Prostate gland (tissue), 2 donors: Measurements from ENCODE around the gene SLC38A10. TPM values are rescaled to one million over a fixed set of nuclear protein-coding genes. Genes with fewer than 3 reads are reported as not detected.

Source experiments
- DNase-seq: peaks from one replicate; pipeline ENCODE4 v3.0.0-alpha.2; 2019; ENCODE audit warnings: low spot score
- H3K27ac ChIP-seq, 2 donors: fragments of 200-600 bp; sonication (generic); 2 replicates each; pipeline ENCODE4 v1.5.1; 2017 to 2019
- H3K27me3 ChIP-seq: fragments of 200-600 bp; sonication (generic); replicated peaks from 2 replicates; pipeline ENCODE4 v1.5.1; 2019; ENCODE audit not compliant: insufficient read depth
- H3K36me3 ChIP-seq, 2 donors: fragments of 200-600 bp; sonication (generic); 1 replicate in 1 of 2; 2 replicates in 1 of 2; pipeline versions ENCODE4 v1.5.1 to v1.8.1; 2017 to 2019
- H3K4me1 ChIP-seq: fragments of 200-600 bp; sonication (generic); replicated peaks from 2 replicates; pipeline ENCODE4 v1.5.1; 2019
- H3K4me3 ChIP-seq, 2 donors: fragments of 200-600 bp; sonication (generic); 2 replicates each; pipeline ENCODE4 v1.5.1; 2017 to 2019
- H3K9me3 ChIP-seq: fragments of 200-600 bp; sonication (generic); 2 replicates; pipeline ENCODE4 v1.5.1; 2017
- CTCF ChIP-seq, 4 experiments: fragments of 200-600 bp in 2 of 4; fragments of 450-650 bp in 2 of 4; sonication (generic) in 2 of 4; IDR thresholded peaks; 1 replicate in 3 of 4; 2 replicates in 1 of 4; pipeline ENCODE4 v1.5.1; 2016 to 2019; ENCODE audit warnings: antibody characterized with exemption in 4 of 4, mild to moderate bottlenecking in 2 of 4, moderate library complexity in 2 of 4
- POLR2A ChIP-seq: fragments of 450-650 bp; IDR thresholded peaks from one replicate; pipeline ENCODE4 v1.6.1; 2016; ENCODE audit warnings: antibody characterized with exemption, mild to moderate bottlenecking
- POLR2AphosphoS5 ChIP-seq: sonication (generic); formaldehyde crosslinking; IDR thresholded peaks from one replicate; pipeline ENCODE4 v1.6.1; 2017; ENCODE audit warnings: antibody characterized with exemption
- WGBS: methylation state at CpG from one replicate; pipeline ENCODE4 v1.1.5; 2018; 5-methylcytosine and 5-hydroxymethylcytosine counted together
- intact Hi-C: fragments of 100-400 bp; cut with DNase I; formaldehyde crosslinking; loops from one replicate; pipeline ENCODE4 v1.14.2; 2022
- total RNA-seq, 2 donors: library from RNA; depleted of rRNA; stranded (reverse); fragments of >200 nt; gene quantifications; one replicate each; pipeline ENCODE4 v1.1.0, GENCODE V29; 2016

SLC38A10 gene
- total RNA-seq, 2 donors from 2014 or later, result 104 to 167 TPM

GRCh38 chr17:81222906-81223761, 72.0 kb downstream of the SLC38A10 start, which contains the start of gene CEP131:
CEP131 (minus strand) TSS chr17:81222965; CDS start chr17:81220056, 2,909 bp downstream.
- H3K36me3 ChIP-seq, result no peaks in the 10 kb centered on the region
- H3K4me3 ChIP-seq, result peak within 1 kb of the TSS; percentile 73 to 74
- intact Hi-C loops, result no loop called here
- H3K27ac ChIP-seq, result peak within 1 kb of the TSS in 1 of 2 donors; percentile 3
- H3K9me3 ChIP-seq, result no peaks in the 10 kb centered on the region
- peaks cover 10% of the 10 kb centered on the region for H3K4me1 ChIP-seq
- DNase-seq, result peak; percentile 99
- no peaks in the 10 kb centered on the region for H3K27me3 ChIP-seq
- TF ChIP-seq POLR2AphosphoS5, result peak; percentile 93
- TF ChIP-seq CTCF (IDR thresholded peaks at IDR 0.05), result peak in 1 of 4 experiments; percentile 9
- TF ChIP-seq POLR2A, result peak; percentile 9
- under 1% methylated on average over 79 of the region's 79 CpGs for WGBS

GRCh38 chr17:81222620-81222905, 72.5 kb downstream of the SLC38A10 start:
- Histone ChIP-seq H3K4me1 (peaks cover 10% of the 10 kb centered on the region), H3K4me3 (peak overlapping the region; percentile 73 to 74), H3K9me3 (no peaks in the 10 kb centered on the region), H3K27me3 (no peaks in the 10 kb centered on the region), H3K36me3 (no peaks in the 10 kb centered on the region), H3K27ac (no peak overlapping the region)
- intact Hi-C loops, result no loop called here
- WGBS, result 2% methylated on average over 30 of the region's 30 CpGs
- DNase-seq, result no peak
- TF ChIP-seq CTCF (IDR thresholded peaks at IDR 0.05), result no peak
- TF ChIP-seq POLR2A, result no peak
- no peak for TF ChIP-seq POLR2AphosphoS5

- no peak for TF ChIP-seq POLR2A
- no peak for TF ChIP-seq POLR2AphosphoS5
- no peaks in the 10 kb centered on the region for H3K9me3 ChIP-seq
- no peak for DNase-seq
- H3K27ac ChIP-seq, result no peak overlapping the region
- intact Hi-C loops, result no loop called here
- peak overlapping the region; percentile 73 to 74 for H3K4me3 ChIP-seq
- no peaks in the 10 kb centered on the region for H3K27me3 ChIP-seq
- H3K36me3 ChIP-seq, result no peaks in the 10 kb centered on the region
- peaks cover 10% of the 10 kb centered on the region for H3K4me1 ChIP-seq
- 15% methylated on average over 22 of the region's 24 CpGs for WGBS
These were observed 73.1 kb downstream of the SLC38A10 start for GRCh38 chr17:81221842-81222619.

GRCh38 chr17:81221371-81221841, 73.7 kb downstream of the SLC38A10 start:
- intact Hi-C loops, result no loop called here
- H3K4me3 ChIP-seq, result no peak overlapping the region
- peaks cover 10% of the 10 kb centered on the region for H3K4me1 ChIP-seq

More at GRCh38 chr17:81221371-81221841, 73.7 kb downstream of the SLC38A10 start:
- Histone ChIP-seq H3K36me3 (no peaks in the 10 kb centered on the region), H3K27me3 (no peaks in the 10 kb centered on the region), H3K9me3 (no peaks in the 10 kb centered on the region), H3K27ac (no peak overlapping the region)
- no peak for DNase-seq
- 57% methylated on average over 11 of the region's 11 CpGs for WGBS
- TF ChIP-seq POLR2A, result no peak
- no peak for TF ChIP-seq CTCF (IDR thresholded peaks at IDR 0.05)
- TF ChIP-seq POLR2AphosphoS5, result no peak
